Fibroblast of skin of left biceps (primary cell): ENCODE results near the gene DNMT1.
A peak's percentile ranks its signal among the peaks of the same experiment; 100 is the strongest.

Source experiments
- DNase-seq, 2 experiments: peaks; one replicate each; pipeline ENCODE4 v3.0.0-alpha.2; 2013; ENCODE audit warnings: low read depth in 2 of 2

The DNMT1 gene

DNA sequence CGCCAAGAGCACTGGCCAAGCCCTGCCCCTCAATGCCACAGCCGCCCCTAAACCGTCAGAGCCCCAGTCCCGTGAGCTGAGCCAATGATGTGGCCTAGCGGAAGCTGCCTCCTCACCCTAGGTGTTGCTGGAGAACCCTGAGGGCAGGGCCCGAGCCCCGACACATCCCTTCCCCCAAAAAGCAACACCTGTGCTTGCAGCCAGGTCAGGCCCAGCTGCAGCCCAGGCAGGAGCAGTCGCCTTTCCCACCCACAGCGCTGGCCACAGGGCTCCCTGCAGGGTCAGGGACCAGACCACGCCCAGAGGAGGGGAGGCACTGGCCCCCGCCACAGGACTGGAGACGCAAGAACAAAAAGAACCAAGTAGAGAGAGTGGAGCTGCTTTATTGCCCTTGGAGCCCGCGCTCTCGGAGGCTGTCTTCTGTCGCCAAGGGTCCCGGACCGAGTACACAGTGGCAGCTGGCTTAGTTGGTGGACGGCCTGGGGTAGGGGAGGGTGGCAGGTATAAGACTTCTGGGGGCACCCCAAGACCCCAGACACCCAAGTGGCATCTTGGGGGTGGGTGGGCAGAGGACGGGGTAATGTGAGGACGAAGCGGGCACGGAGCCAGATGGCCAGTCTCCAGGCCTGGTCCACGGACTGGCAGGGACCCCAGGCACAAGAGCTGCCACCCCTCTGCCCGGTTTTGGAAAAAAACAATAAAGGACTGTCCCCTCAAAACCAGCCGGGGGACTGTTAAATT is 79.9 kb downstream of the DNMT1 start:
- no peak for DNase-seq

DNA sequence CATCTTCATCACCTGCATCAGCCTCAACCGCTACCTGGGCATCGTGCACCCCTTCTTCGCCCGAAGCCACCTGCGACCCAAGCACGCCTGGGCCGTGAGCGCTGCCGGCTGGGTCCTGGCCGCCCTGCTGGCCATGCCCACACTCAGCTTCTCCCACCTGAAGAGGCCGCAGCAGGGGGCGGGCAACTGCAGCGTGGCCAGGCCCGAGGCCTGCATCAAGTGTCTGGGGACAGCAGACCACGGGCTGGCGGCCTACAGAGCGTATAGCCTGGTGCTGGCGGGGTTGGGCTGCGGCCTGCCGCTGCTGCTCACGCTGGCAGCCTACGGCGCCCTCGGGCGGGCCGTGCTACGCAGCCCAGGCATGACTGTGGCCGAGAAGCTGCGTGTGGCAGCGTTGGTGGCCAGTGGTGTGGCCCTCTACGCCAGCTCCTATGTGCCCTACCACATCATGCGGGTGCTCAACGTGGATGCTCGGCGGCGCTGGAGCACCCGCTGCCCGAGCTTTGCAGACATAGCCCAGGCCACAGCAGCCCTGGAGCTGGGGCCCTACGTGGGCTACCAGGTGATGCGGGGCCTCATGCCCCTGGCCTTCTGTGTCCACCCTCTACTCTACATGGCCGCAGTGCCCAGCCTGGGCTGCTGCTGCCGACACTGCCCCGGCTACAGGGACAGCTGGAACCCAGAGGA is 80.6 kb downstream of the DNMT1 start:
- no peak for DNase-seq

DNA sequence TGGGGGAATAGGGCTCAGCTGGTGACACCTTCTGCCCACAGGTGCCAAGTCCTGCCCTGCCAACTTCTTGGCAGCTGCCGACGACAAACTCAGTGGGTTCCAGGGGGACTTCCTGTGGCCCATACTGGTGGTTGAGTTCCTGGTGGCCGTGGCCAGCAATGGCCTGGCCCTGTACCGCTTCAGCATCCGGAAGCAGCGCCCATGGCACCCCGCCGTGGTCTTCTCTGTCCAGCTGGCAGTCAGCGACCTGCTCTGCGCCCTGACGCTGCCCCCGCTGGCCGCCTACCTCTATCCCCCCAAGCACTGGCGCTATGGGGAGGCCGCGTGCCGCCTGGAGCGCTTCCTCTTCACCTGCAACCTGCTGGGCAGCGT is 81.2 kb downstream of the DNMT1 start:
- DNase-seq, result no peak

DNA sequence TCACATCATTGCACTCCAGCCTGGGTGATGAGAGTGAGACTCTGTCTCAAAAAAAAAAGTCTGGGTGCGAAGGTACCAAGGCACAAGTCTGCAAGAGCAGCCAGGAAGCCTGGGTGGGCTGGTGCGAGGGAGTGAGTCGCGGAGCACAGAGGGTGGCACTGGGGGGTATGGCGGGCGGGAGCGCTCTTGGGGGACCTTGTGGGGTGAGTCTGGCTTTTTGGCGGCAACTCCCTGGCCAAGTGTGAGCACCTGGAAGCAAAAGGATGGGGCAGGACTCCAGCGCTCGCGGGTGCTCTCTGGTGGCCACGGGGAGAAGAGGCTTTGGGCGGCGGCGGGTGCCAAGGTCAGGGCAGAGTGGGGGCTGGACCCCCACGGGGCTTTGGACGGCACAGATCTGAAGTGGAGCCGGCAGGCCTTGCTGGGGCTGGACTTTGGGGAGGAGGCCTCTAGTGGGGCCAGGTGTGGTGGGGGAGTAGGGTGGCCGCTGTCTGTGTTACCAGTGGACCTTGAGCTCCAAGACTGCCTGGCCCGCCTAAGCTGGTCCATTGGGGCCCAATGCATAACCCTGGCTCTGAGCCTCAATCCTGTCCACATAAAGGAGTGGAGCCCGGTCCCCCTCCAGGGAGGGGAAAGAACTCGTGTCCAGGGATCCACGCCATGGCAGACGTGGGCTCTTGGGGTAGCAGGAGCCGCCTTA is 81.7 kb downstream of the DNMT1 start:
- no peak for DNase-seq

DNA sequence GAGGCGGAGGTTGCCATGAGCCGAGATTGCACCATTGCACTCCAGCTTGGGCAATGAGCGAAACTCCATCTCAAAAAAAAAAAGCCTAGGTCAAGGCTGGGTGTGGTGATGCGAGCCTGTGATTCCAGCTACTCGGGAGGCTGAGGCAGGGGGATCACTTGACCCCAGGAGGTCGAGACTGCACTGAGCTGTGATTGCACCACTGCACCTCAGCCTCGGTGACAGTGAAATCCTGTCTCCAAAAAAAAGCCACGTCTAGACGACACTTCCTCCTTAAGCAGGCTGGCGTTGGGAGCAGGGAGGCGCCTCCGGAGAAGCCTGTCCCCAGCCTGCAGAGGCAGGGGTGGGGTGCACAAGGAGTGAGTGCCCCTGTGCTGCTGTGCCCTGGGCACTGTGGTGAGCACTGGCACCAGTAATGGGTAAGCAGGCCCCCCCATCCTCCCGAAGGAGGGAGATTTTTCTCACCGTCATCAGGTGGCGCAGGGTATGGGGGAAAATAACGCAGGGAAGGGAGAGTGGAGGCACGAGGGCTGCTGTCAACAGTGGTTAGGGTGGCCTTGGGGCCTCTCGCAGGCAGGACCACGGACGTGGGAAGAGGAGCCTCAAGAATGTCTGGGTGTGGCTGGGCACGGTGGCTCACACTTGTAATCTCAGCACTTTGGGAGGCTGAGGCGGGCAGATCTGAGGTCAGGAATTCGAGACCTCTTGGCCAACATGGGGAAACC is 82.6 kb downstream of the DNMT1 start:
- no peak for DNase-seq

DNA sequence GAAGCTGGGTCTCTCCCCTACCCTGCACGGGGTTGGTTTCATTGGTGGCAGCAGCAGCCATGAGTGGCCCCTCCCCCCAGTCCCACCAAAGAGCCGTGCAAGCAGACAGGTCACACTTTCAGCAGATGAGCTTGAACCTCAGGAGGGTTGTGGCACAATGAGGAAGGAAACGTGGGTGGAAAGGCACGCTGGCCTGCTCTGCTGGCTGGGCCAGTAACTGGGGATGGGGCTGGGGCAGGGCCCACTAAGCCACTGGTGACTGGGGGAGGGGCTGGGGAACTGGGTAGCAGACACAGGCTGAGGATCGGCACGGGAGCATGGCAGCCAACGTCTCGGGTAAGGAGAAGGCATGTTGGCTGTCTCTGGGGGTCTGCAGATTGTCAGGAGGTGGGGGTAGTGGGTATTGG is 83.3 kb downstream of the DNMT1 start, which contains the start of gene P2RY11:
TSS of gene P2RY11 (plus strand) at position 289 of the 407 bp plus-strand sequence. CDS start at position 318, 29 bp downstream.
- no peak for DNase-seq

DNA sequence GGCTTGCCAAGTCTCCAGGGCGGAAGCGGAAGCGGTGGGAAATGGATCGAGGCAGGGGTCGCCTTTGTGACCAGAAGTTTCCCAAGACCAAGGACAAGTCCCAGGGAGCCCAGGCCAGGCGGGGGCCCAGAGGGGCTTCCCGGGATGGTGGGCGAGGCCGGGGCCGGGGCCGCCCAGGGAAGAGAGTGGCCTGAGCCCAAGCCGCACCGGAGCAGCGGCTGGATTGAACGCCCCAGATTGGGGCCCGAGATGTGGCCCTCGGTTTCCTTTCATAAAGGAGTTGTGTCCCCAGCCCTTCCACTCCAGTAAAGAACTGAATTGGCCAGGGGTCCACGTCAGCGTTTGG is 83.8 kb downstream of the DNMT1 start:
- DNase-seq, result no peak

DNA sequence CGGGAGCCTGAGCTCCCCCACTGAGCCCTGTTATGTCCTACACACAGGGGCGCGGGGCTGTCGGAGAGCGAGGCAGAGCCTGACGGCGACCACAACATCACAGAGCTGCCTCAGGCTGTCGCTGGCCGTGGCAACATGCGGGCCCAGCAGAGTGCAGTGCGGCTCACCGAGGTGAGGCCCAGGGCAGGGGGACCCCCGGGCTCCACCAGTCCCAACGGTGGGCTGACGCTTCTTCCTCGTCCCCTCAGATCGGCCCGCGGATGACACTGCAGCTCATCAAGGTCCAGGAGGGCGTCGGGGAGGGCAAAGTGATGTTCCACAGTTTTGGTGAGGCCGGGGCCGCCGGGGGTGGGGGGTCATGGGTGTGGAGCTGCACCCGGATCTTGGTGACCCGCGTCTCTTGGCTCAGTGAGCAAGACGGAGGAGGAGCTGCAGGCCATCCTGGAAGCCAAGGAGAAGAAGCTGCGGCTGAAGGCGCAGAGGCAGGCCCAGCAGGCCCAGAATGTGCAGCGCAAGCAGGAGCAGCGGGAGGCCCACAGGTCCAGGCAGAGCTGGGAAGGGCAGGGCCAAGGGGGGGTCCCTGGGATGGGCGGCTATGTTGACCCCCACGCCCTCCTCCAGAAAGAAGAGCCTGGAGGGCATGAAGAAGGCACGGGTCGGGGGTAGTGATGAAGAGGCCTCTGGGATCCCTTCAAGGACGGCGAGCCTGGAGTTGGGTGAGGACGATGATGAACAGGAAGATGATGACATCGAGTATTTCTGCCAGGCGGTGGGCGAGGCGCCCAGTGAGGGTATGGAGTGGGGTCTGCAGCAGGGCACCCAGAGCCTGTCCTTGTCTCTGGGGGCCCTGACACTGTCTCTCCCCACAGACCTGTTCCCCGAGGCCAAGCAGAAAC is 84.4 kb downstream of the DNMT1 start:
- no peak for DNase-seq

DNA sequence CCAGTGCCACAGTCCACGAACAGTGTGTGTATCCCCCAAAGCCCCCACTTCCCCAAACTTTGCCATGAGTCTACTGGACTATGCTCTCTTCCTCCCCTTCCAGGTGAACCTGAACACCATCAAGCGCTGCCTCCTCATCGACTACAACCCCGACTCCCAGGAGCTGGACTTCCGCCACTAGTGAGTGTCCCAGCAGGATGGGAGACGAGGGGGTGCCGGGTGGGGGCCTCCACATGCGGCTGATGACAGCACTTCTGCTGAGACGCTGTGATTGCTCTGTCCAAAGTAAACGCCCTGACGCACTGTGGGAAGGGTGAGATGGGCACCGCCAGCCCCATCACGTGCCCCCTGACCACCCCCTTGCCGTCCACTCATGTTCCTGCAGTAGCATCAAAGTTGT is 85.2 kb downstream of the DNMT1 start:
- no peak for DNase-seq

DNA sequence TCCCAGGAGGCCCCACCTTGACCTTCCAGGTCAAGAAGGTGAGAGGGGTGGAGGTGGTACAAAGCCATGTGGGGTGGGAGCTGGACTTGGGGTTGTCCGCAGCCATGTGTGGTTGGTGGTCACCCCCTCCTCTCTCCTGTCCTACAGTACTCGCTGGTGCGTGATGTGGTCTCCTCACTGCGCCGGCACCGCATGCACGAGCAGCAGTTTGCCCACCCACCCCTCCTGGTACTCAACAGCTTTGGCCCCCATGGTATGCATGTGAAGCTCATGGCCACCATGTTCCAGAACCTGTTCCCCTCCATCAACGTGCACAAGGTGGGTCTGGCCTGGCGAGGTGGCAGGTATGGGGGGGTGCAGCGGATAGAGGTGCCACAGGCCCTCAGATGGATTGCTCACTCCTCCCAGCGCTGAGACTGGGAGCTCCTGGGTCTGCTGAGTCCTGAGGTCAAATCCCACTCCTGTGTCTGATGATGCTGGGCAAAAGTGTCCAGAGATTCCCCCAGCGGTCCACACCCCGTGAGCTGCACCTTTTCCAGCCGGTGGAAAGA is 86.9 kb downstream of the DNMT1 start:
- DNase-seq, result no peak

DNA sequence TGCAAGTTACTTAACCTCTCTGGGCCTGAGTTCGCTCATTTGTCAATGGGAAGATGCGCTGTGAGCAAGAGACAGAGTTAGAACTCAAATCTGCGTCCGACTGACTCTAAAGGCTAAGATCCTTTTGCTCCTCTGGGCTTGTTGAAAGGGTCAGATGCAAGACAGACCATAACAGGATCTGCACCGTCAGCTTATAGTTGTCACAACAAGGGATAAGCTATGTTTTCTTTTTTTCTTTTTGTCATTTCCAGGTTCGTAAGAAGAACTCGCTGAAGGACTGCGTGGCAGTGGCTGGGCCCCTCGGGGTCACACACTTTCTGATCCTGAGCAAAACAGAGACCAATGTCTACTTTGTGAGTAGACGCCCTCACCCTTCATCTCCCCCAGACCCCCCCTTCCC is 87.5 kb downstream of the DNMT1 start:
- DNase-seq, result no peak

DNA sequence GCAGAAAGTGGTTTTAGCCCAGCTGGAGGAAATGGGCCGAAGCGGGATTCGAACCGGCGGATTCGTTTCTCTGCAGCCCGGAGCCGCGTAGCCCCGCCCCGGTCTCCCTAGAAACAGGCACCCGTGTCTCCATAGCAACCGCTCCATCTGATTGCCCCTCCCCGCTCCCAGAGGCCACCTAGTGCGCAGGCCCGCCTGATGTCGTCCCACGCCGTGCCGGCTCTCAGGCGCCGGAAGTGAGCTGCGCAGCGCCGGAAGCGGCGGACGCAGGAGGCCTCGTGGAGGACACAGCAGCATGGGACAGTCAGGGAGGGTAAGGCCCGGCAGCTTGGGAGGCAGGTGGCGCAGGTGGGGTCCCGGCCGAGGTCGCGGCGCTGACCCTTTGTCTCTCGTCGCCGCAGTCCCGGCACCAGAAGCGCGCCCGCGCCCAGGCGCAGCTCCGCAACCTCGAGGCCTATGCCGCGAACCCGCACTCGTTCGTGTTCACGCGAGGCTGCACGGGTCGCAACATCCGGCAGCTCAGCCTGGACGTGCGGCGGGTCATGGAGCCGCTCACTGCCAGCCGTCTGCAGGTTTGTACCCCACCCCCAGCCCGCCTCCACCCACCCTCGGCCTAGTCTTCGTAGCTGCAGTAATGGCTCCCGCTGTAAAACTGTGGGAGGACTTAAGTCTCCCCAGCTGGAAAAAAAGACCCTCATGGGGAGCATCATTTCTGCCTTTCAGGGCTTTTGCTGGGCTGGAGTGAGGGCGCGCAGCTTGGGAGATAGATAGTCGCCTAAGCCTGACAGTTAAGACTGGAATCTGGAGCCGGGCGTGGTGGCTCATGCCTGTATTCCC is 88.4 kb downstream of the DNMT1 start, which contains the start of gene PPAN:
TSS of gene PPAN (plus strand) at position 263 of the 837 bp plus-strand sequence. CDS start at position 296, 33 bp downstream.
- DNase-seq, result peak; percentile 95

DNA sequence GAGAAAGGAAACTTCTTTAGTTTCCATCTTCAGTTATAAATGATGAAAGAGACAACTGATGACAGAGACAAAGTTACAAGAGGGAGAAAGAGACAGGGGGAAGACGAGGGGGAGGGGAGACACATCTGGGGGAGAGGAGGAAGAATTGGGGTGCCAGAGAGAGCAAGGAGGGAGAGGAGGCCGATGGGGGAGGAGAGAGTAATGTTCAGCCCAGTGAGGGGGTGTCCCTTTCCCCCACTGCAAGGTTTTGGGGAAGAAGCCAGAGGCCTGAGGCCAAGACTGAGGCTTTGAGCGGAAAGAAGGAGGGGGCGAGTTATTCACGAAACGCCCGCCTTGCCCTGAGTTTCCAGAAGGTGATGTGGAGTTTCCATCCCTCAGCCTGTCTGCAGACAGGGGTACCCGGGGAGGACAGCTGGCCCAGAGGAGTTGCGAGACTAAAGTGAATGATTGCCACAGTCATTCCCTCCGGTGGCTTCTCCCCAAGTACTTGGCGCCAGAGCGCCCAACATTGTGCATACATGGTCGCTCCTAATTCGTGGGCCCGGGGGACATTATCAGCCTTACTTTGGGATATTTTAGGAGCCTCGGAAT is 89.1 kb downstream of the DNMT1 start:
- DNase-seq, result no peak

DNA sequence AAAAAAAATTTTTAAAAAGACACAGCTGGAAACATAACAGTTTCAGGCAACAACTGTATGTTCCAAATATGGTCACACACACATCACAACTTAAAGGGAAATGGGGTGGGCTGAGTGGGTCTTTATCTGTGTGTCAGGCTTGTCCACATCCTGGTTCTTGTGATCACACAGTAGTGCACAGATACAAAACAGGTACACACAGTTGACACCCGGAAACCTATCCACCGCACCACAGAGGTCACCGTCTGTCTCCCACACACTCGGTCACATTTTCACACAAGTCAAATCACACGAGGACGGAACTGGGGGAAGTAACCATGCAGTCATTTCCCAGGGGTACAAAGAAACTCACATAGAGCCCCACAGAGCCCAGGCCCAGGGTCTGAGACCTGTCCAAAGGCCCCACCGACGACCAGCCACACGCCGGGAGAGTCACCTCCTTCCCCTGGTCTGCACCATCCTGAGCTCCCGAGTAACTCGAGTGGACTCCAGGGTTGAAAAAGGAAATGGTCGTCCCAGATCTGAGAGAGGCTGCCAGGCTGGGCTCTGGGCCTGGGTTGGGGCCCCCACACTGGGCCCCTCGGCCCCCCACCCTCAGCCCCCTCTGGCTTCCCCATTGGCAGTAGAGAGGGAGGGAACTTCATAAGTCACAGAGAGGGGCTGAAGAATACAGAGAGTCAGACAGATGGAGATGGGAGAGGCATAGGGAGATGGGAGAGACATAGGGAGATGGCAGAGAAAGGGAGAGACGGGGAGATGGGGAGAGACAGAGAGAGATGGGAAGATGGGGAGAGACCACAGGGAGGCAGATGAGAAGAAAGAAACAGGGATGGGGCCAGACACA is 89.9 kb downstream of the DNMT1 start:
- no peak for DNase-seq

DNA sequence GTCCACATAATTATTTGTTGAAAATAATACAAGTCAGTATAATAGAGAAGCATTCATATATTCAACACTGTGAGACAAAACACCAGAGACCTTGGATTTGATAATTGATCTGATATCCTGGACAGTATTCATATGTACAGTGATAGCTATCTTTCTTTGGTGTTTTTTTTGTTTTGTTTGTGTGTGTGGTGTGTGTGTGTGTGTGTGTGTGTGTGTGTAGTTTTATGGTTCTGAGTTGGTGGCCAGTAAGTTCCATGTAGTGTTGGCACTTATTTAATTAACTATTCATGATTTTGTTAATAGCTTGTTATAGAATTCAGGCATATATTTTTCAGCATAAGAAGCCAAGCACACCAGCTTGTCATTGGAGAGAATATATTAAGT is 90.6 kb downstream of the DNMT1 start:
- no peak for DNase-seq

DNA sequence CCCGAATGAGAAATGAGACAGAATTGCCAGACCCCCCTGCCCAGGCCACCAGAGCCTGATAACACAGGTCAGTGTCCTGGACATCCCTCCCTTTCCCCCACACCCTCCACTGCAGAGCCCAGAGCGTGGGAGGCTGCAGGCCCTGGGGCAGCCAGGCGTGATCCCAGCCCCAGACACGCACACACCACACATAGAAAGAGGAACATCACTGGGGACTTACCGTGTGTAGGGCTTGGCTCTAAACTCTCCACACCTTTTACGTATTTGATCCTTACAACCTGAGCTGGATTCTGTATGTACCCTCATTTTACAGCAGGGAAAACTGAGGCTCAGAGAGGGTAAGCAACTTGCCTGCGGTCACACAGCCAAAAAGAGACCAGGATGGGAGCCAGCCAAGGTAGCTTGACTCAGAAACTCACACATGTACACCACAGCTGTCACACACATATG is 91.9 kb downstream of the DNMT1 start:
- no peak for DNase-seq

DNA sequence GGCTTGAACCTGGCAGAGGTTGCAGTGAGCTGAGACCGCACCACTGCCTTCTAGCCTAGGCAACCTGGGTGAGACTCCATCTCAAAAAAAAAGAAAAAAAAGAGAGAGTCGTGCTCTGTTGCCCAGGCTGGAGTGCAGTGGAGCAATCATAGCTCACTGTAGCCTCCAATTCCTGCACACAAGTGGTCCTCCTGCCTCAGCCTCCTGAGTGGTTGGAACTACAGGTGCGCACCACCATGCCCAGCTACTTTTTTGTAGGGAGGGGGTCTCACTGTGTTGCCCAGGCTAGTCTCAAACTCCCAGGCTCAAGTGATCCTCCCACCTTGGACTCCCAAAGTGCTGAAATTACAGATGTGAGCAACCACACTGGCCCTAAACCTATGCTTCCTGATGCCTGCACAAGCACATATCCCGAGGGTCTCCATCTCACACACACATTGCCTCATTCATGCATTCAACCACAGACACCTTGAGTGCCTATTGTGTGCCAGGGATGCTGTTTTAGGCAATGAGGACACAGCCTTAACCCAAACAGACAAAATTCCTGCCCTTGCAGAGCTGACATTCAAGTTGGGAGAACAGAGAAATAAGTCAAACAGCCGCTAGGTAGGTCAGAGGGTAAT is 94.5 kb downstream of the DNMT1 start:
- DNase-seq, result no peak

DNA sequence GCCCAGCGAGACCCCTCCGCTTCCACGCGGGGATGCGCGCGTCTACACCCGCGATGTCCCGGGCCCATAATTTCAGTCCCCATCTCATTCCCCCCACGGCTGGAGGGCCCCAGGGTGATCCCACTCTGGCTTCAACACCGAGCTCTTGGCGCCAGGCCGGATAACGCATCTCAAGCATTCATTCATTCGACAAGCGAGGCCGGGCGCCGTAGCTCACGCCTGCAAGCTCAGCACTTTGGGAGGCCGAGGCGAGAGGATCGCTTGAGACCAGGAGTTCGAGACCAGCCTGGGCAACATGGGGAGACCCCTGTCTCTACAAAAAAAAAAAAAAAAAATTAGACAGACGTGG is 98.2 kb downstream of the DNMT1 start:
- DNase-seq, result no peak
